ENCODE data around the gene NELL1. TPM values are rescaled to one million over a fixed set of nuclear protein-coding genes. Genes with fewer than 3 reads are reported as not detected.

Gene NELL1
- total and polyA plus RNA-seq, 2 donors: 0.37 to 5.4 TPM

GRCh38 chr11:20937826-20938225, 268.4 kb downstream of the NELL1 start:
- H3K4me1 ChIP-seq (ENCODE audit: insufficient read depth): no peaks in the 10 kb centered on the region
- H3K4me3 ChIP-seq (ENCODE audit: low read depth, low read length): no peak overlapping the region
- WGBS: 65% methylated on average over 7 of the region's 7 CpGs
- no peaks in the 10 kb centered on the region for H3K36me3 ChIP-seq (ENCODE audit: insufficient read depth)
- no peak for DNase-seq (ENCODE audit: extremely low spot score)
- H3K27ac ChIP-seq (ENCODE audit: low read depth): no peak overlapping the region

GRCh38 chr11:20949585-20949984, 280.2 kb downstream of the NELL1 start:
- Histone ChIP-seq H3K4me1 (ENCODE audit: insufficient read depth) (no peaks in the 10 kb centered on the region), H3K36me3 (ENCODE audit: insufficient read depth) (peaks cover 2% of the 10 kb centered on the region), H3K4me3 (ENCODE audit: low read depth, low read length) (no peak overlapping the region), H3K27ac (ENCODE audit: low read depth) (no peak overlapping the region)
- no peak for DNase-seq (ENCODE audit: extremely low spot score)
- WGBS: 42% methylated on average over 2 of the region's 2 CpGs

GRCh38 chr11:20962581-20962980, 293.2 kb downstream of the NELL1 start:
- Histone ChIP-seq H3K4me1 (ENCODE audit: insufficient read depth) (no peaks in the 10 kb centered on the region), H3K36me3 (ENCODE audit: insufficient read depth) (no peaks in the 10 kb centered on the region), H3K27ac (ENCODE audit: low read depth) (no peak overlapping the region), H3K4me3 (ENCODE audit: low read depth, low read length) (no peak overlapping the region)
- DNase-seq (ENCODE audit: extremely low spot score): no peak
- WGBS: 97% methylated on average over 1 of the region's 1 CpG

- WGBS: 80% methylated on average over 5 of the region's 5 CpGs
- no peak overlapping the region for H3K27ac ChIP-seq (ENCODE audit: low read depth)
These were observed 294.2 kb downstream of the NELL1 start for GRCh38 chr11:20963596-20963995.

GRCh38 chr11:20964985-20965384, 295.6 kb downstream of the NELL1 start:
- H3K4me3 ChIP-seq (ENCODE audit: low read depth, low read length): no peak overlapping the region
- no peaks in the 10 kb centered on the region for H3K4me1 ChIP-seq (ENCODE audit: insufficient read depth)
- no peak for DNase-seq (ENCODE audit: extremely low spot score)
- no peak overlapping the region for H3K27ac ChIP-seq (ENCODE audit: low read depth)
- WGBS: over 99% methylated on average over 3 of the region's 3 CpGs
- no peaks in the 10 kb centered on the region for H3K36me3 ChIP-seq (ENCODE audit: insufficient read depth)

More at GRCh38 chr11:20963596-20963995, 294.2 kb downstream of the NELL1 start:
- no peaks in the 10 kb centered on the region for H3K4me1 ChIP-seq (ENCODE audit: insufficient read depth)
- H3K4me3 ChIP-seq (ENCODE audit: low read depth, low read length): no peak overlapping the region
- DNase-seq (ENCODE audit: extremely low spot score): no peak
- no peaks in the 10 kb centered on the region for H3K36me3 ChIP-seq (ENCODE audit: insufficient read depth)

GRCh38 chr11:20966489-20966888, 297.1 kb downstream of the NELL1 start:
- Histone ChIP-seq H3K27ac (ENCODE audit: low read depth) (no peak overlapping the region), H3K4me3 (ENCODE audit: low read depth, low read length) (no peak overlapping the region), H3K36me3 (ENCODE audit: insufficient read depth) (no peaks in the 10 kb centered on the region), H3K4me1 (ENCODE audit: insufficient read depth) (no peaks in the 10 kb centered on the region)
- WGBS: 59% methylated on average over 3 of the region's 3 CpGs
- no peak for DNase-seq (ENCODE audit: extremely low spot score)

- Histone ChIP-seq H3K27ac (ENCODE audit: low read depth) (no peak overlapping the region), H3K4me1 (ENCODE audit: insufficient read depth) (no peaks in the 10 kb centered on the region), H3K36me3 (ENCODE audit: insufficient read depth) (no peaks in the 10 kb centered on the region), H3K4me3 (ENCODE audit: low read depth, low read length) (no peak overlapping the region)
- 52% methylated on average over 7 of the region's 7 CpGs for WGBS
- no peak for DNase-seq (ENCODE audit: extremely low spot score)
These were observed 304.7 kb downstream of the NELL1 start for GRCh38 chr11:20973940-20974559.

GRCh38 chr11:20980736-20981135, 311.4 kb downstream of the NELL1 start:
- H3K4me3 ChIP-seq (ENCODE audit: low read depth, low read length): no peak overlapping the region
- no peaks in the 10 kb centered on the region for H3K4me1 ChIP-seq (ENCODE audit: insufficient read depth)
- DNase-seq (ENCODE audit: extremely low spot score): no peak
- no peak overlapping the region for H3K27ac ChIP-seq (ENCODE audit: low read depth)
- no peaks in the 10 kb centered on the region for H3K36me3 ChIP-seq (ENCODE audit: insufficient read depth)

GRCh38 chr11:20990447-20990846, 321.1 kb downstream of the NELL1 start:
- WGBS: 78% methylated on average over 1 of the region's 1 CpG
- H3K4me3 ChIP-seq (ENCODE audit: low read depth, low read length): no peak overlapping the region
- DNase-seq (ENCODE audit: extremely low spot score): no peak
- H3K4me1 ChIP-seq (ENCODE audit: insufficient read depth): no peaks in the 10 kb centered on the region
- H3K36me3 ChIP-seq (ENCODE audit: insufficient read depth): no peaks in the 10 kb centered on the region
- no peak overlapping the region for H3K27ac ChIP-seq (ENCODE audit: low read depth)

GRCh38 chr11:20991471-20991870, 322.1 kb downstream of the NELL1 start:
- no peak overlapping the region for H3K27ac ChIP-seq (ENCODE audit: low read depth)
- H3K4me3 ChIP-seq (ENCODE audit: low read depth, low read length): no peak overlapping the region
- no peaks in the 10 kb centered on the region for H3K36me3 ChIP-seq (ENCODE audit: insufficient read depth)
- DNase-seq (ENCODE audit: extremely low spot score): no peak
- H3K4me1 ChIP-seq (ENCODE audit: insufficient read depth): no peaks in the 10 kb centered on the region
- 81% methylated on average over 6 of the region's 6 CpGs for WGBS

GRCh38 chr11:21007297-21007696, 337.9 kb downstream of the NELL1 start:
- H3K4me1 ChIP-seq (ENCODE audit: insufficient read depth): no peaks in the 10 kb centered on the region
- no peak for DNase-seq (ENCODE audit: extremely low spot score)
- no peaks in the 10 kb centered on the region for H3K36me3 ChIP-seq (ENCODE audit: insufficient read depth)
- H3K4me3 ChIP-seq (ENCODE audit: low read depth, low read length): no peak overlapping the region
- WGBS: 60% methylated on average over 3 of the region's 3 CpGs
- no peak overlapping the region for H3K27ac ChIP-seq (ENCODE audit: low read depth)

GRCh38 chr11:21018248-21018647, 348.9 kb downstream of the NELL1 start:
- 66% methylated on average over 3 of the region's 3 CpGs for whole genome bisulfite sequencing
- Histone ChIP-seq H3K4me3 (ENCODE audit: low read depth, low read length) (no peak overlapping the region), H3K4me1 (ENCODE audit: insufficient read depth) (no peaks in the 10 kb centered on the region), H3K27ac (ENCODE audit: low read depth) (no peak overlapping the region), H3K36me3 (ENCODE audit: insufficient read depth) (no peaks in the 10 kb centered on the region)
- DNase-seq (ENCODE audit: extremely low spot score): no peak

GRCh38 chr11:21026685-21027084, 357.3 kb downstream of the NELL1 start:
- no peak overlapping the region for H3K4me3 ChIP-seq (ENCODE audit: low read depth, low read length)
- no peak for DNase-seq (ENCODE audit: extremely low spot score)
- 35% methylated on average over 1 of the region's 1 CpG for WGBS

GRCh38 chr11:21037850-21038249, 368.5 kb downstream of the NELL1 start:
- H3K4me3 ChIP-seq (ENCODE audit: low read depth, low read length): no peak overlapping the region
- no peak overlapping the region for H3K27ac ChIP-seq (ENCODE audit: low read depth)
- no peaks in the 10 kb centered on the region for H3K4me1 ChIP-seq (ENCODE audit: insufficient read depth)
- WGBS: 56% methylated on average over 2 of the region's 2 CpGs
- no peak for DNase-seq (ENCODE audit: extremely low spot score)
- no peaks in the 10 kb centered on the region for H3K36me3 ChIP-seq (ENCODE audit: insufficient read depth)

More at GRCh38 chr11:21026685-21027084, 357.3 kb downstream of the NELL1 start:
- H3K36me3 ChIP-seq (ENCODE audit: insufficient read depth): no peaks in the 10 kb centered on the region
- no peaks in the 10 kb centered on the region for H3K4me1 ChIP-seq (ENCODE audit: insufficient read depth)
- no peak overlapping the region for H3K27ac ChIP-seq (ENCODE audit: low read depth)

- Histone ChIP-seq H3K36me3 (ENCODE audit: insufficient read depth) (no peaks in the 10 kb centered on the region), H3K4me3 (ENCODE audit: low read depth, low read length) (no peak overlapping the region), H3K4me1 (ENCODE audit: insufficient read depth) (no peaks in the 10 kb centered on the region), H3K27ac (ENCODE audit: low read depth) (no peak overlapping the region)
- DNase-seq (ENCODE audit: extremely low spot score): no peak
These were observed 369.4 kb downstream of the NELL1 start for GRCh38 chr11:21038801-21039200.
